WTC11 (cell line): ENCODE measurements around the gene SIK2. TPM values are rescaled to one million over a fixed set of nuclear protein-coding genes. Genes with fewer than 3 reads are reported as not detected.

Experiments
- ATAC-seq: fragments of 200-7000 bp; cut with Tn5 transposase; 2 replicates; pipeline ENCODE4 v1.10.0; 2021; ENCODE audit warnings: mild to moderate bottlenecking, moderate library complexity
- CTCF ChIA-PET: fragments of 300-600 bp; sonication (Branson Sonifier 250); formaldehyde crosslinking; loops from one replicate; lab custom pipeline; 2021; ENCODE audit warnings: antibody characterized with exemption; lab: Charles Lee
- POLR2A ChIA-PET: fragments of 350-600 bp; sonication (Branson Sonifier 250); formaldehyde crosslinking; loops from one replicate; lab custom pipeline; 2021; ENCODE audit warnings: antibody characterized with exemption; lab: Charles Lee
- DNase-seq: peaks from one replicate; pipeline ENCODE4 v3.0.0; 2021; ENCODE audit warnings: low spot score
- H3K27ac Mint-ChIP-seq: 2 replicates; pipeline ENCODE4 v1.8.0; 2021; ENCODE audit warnings: mixed read lengths
- H3K27me3 Mint-ChIP-seq: 2 replicates; pipeline ENCODE4 v1.8.0; 2021; ENCODE audit warnings: low read depth, mild to moderate bottlenecking, moderate library complexity, mixed read lengths
- H3K36me3 Mint-ChIP-seq: 2 replicates; pipeline ENCODE4 v1.8.0; 2021; ENCODE audit warnings: mixed read lengths
- H3K4me1 Mint-ChIP-seq: 2 replicates; pipeline ENCODE4 v1.8.0; 2022; ENCODE audit warnings: mixed read lengths
- H3K4me3 Mint-ChIP-seq: 2 replicates; pipeline ENCODE4 v1.8.0; 2021; ENCODE audit warnings: mild to moderate bottlenecking, moderate library complexity, mixed read lengths
- H3K9me3 Mint-ChIP-seq: 2 replicates; pipeline ENCODE4 v1.8.0; 2021; ENCODE audit warnings: mixed read lengths
- CBFB ChIP-seq: sonication (generic); formaldehyde crosslinking; IDR thresholded peaks from 2 replicates; pipeline ENCODE4 v1.8.1; 2022; ENCODE audit warnings: mild to moderate bottlenecking, low read depth, missing genetic modification reagents
- ELF4 ChIP-seq: sonication (generic); formaldehyde crosslinking; IDR thresholded peaks from 2 replicates; pipeline ENCODE4 v1.8.1; 2022; ENCODE audit warnings: low read depth, mild to moderate bottlenecking, moderate library complexity, missing genetic modification reagents
- GABPB1 ChIP-seq: sonication (generic); formaldehyde crosslinking; IDR thresholded peaks from 2 replicates; pipeline ENCODE4 v1.8.1; 2023; ENCODE audit warnings: mild to moderate bottlenecking, missing genetic modification reagents
- GTF2I ChIP-seq: fragments of 250-450 bp; sonication (Bioruptor Pico); conservative IDR thresholded peaks from 2 replicates; pipeline ENCODE4 v1.4.0; 2021; ENCODE audit warnings: mild to moderate bottlenecking
- JAZF1 ChIP-seq: fragments of 250-450 bp; sonication (Bioruptor Pico); IDR thresholded peaks from 2 replicates; pipeline ENCODE4 v1.9.0; 2021; ENCODE audit warnings: moderate library complexity, mild to moderate bottlenecking, inconsistent platforms
- KAT7 ChIP-seq: sonication (generic); formaldehyde crosslinking; IDR thresholded peaks from 2 replicates; pipeline ENCODE4 v1.8.1; 2023; ENCODE audit warnings: missing genetic modification reagents, mild to moderate bottlenecking, borderline replicate concordance
- RELA ChIP-seq: sonication (generic); formaldehyde crosslinking; IDR thresholded peaks from 2 replicates; pipeline ENCODE4 v1.8.1; 2022; ENCODE audit warnings: missing genetic modification reagents, mild to moderate bottlenecking, borderline replicate concordance
- ZNF219 ChIP-seq: sonication (generic); formaldehyde crosslinking; IDR thresholded peaks from 2 replicates; pipeline ENCODE4 v1.8.0; 2023; ENCODE audit warnings: missing genetic modification reagents, mild to moderate bottlenecking, borderline replicate concordance
- ZNF232 ChIP-seq: sonication (generic); formaldehyde crosslinking; IDR thresholded peaks from 2 replicates; pipeline ENCODE4 v1.8.0; 2022; ENCODE audit warnings: mild to moderate bottlenecking, missing genetic modification reagents
- ZNF416 ChIP-seq: fragments of 250-450 bp; sonication (Bioruptor Pico); IDR thresholded peaks from 2 replicates; pipeline ENCODE4 v1.9.0; 2021; ENCODE audit warnings: mild to moderate bottlenecking, inconsistent platforms
- total RNA-seq: library from RNA; stranded (reverse); gene quantifications from 3 replicates; pipeline ENCODE4 v1.2.3, GENCODE V29; 2021
- TF ChIP-seq, protein P1 (sequence below): sonication (generic); formaldehyde crosslinking; IDR thresholded peaks from 2 replicates; pipeline ENCODE4 v1.8.0; 2022; ENCODE audit warnings: missing genetic modification reagents
- TF ChIP-seq, protein P2 (sequence below): sonication (generic); formaldehyde crosslinking; IDR thresholded peaks from 2 replicates; pipeline ENCODE4 v1.8.0; 2022; ENCODE audit warnings: mild to moderate bottlenecking, missing genetic modification reagents
- TF ChIP-seq, protein P3 (sequence below): sonication (generic); formaldehyde crosslinking; IDR thresholded peaks from 2 replicates; pipeline ENCODE4 v1.8.0; 2022; ENCODE audit warnings: mild to moderate bottlenecking, missing genetic modification reagents
- TF ChIP-seq, protein P4 (sequence below): sonication (generic); formaldehyde crosslinking; IDR thresholded peaks from 2 replicates; pipeline ENCODE4 v1.8.1; 2023; ENCODE audit warnings: mild to moderate bottlenecking, missing genetic modification reagents, borderline replicate concordance
- TF ChIP-seq, protein P5 (sequence below): fragments of 250-450 bp; sonication (Bioruptor Pico); IDR thresholded peaks from 2 replicates; pipeline ENCODE4 v1.9.0; 2021; ENCODE audit warnings: mild to moderate bottlenecking, borderline replicate concordance
- TF ChIP-seq, protein P6 (sequence below): fragments of 250-450 bp; sonication (Bioruptor Pico); IDR thresholded peaks from 2 replicates; pipeline ENCODE4 v1.9.0; 2021; ENCODE audit warnings: moderate library complexity, mild to moderate bottlenecking, inconsistent platforms, borderline replicate concordance
- TF ChIP-seq, protein P7 (sequence below): sonication (generic); formaldehyde crosslinking; IDR thresholded peaks from 2 replicates; pipeline ENCODE4 v1.8.0; 2023; ENCODE audit warnings: mild to moderate bottlenecking, missing genetic modification reagents
- TF ChIP-seq, protein P8 (sequence below): sonication (generic); formaldehyde crosslinking; IDR thresholded peaks from 2 replicates; pipeline ENCODE4 v1.8.1; 2022; ENCODE audit warnings: mild to moderate bottlenecking, moderate library complexity, missing genetic modification reagents

The SIK2 gene
- total RNA-seq, 1 experiment from 2014 or later, result 7.2 TPM

DNA sequence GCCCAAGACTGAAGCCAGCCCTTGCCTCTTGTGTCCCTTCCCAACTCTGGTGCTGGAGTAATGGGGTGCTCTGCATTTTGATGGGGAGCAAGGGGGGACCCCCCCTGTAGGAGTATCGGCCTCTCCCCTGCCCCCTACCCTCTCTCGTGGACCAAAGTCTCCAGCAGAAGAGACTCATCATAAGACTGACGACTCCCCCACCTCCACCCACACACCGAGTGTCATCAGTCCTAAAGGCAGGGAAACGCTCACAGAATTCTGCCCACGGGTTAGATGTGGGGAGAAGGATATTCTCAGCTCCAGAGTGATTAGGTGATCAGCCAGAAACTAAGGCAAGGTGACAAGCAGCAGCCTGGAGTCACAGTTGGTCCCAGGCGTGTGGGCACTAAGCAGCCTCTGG, 125.2 kb downstream of the SIK2 start (continued):
- TF ChIP-seq, protein P1, sequence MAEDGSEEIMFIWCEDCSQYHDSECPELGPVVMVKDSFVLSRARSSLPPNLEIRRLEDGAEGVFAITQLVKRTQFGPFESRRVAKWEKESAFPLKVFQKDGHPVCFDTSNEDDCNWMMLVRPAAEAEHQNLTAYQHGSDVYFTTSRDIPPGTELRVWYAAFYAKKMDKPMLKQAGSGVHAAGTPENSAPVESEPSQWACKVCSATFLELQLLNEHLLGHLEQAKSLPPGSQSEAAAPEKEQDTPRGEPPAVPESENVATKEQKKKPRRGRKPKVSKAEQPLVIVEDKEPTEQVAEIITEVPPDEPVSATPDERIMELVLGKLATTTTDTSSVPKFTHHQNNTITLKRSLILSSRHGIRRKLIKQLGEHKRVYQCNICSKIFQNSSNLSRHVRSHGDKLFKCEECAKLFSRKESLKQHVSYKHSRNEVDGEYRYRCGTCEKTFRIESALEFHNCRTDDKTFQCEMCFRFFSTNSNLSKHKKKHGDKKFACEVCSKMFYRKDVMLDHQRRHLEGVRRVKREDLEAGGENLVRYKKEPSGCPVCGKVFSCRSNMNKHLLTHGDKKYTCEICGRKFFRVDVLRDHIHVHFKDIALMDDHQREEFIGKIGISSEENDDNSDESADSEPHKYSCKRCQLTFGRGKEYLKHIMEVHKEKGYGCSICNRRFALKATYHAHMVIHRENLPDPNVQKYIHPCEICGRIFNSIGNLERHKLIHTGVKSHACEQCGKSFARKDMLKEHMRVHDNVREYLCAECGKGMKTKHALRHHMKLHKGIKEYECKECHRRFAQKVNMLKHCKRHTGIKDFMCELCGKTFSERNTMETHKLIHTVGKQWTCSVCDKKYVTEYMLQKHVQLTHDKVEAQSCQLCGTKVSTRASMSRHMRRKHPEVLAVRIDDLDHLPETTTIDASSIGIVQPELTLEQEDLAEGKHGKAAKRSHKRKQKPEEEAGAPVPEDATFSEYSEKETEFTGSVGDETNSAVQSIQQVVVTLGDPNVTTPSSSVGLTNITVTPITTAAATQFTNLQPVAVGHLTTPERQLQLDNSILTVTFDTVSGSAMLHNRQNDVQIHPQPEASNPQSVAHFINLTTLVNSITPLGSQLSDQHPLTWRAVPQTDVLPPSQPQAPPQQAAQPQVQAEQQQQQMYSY (CRISPR knock-in tag), result no peak
- TF ChIP-seq ZNF219 (CRISPR knock-in tag) (no peak), ZNF416 (no peak), RELA (no peak), GTF2I (CRISPR knock-in tag) (no peak)
- TF ChIP-seq, protein P2, sequence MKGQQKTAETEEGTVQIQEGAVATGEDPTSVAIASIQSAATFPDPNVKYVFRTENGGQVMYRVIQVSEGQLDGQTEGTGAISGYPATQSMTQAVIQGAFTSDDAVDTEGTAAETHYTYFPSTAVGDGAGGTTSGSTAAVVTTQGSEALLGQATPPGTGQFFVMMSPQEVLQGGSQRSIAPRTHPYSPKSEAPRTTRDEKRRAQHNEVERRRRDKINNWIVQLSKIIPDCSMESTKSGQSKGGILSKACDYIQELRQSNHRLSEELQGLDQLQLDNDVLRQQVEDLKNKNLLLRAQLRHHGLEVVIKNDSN (CRISPR knock-in tag), result no peak
- TF ChIP-seq, protein P3, sequence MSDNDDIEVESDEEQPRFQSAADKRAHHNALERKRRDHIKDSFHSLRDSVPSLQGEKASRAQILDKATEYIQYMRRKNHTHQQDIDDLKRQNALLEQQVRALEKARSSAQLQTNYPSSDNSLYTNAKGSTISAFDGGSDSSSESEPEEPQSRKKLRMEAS (CRISPR knock-in tag), result no peak
- TF ChIP-seq, protein P4, sequence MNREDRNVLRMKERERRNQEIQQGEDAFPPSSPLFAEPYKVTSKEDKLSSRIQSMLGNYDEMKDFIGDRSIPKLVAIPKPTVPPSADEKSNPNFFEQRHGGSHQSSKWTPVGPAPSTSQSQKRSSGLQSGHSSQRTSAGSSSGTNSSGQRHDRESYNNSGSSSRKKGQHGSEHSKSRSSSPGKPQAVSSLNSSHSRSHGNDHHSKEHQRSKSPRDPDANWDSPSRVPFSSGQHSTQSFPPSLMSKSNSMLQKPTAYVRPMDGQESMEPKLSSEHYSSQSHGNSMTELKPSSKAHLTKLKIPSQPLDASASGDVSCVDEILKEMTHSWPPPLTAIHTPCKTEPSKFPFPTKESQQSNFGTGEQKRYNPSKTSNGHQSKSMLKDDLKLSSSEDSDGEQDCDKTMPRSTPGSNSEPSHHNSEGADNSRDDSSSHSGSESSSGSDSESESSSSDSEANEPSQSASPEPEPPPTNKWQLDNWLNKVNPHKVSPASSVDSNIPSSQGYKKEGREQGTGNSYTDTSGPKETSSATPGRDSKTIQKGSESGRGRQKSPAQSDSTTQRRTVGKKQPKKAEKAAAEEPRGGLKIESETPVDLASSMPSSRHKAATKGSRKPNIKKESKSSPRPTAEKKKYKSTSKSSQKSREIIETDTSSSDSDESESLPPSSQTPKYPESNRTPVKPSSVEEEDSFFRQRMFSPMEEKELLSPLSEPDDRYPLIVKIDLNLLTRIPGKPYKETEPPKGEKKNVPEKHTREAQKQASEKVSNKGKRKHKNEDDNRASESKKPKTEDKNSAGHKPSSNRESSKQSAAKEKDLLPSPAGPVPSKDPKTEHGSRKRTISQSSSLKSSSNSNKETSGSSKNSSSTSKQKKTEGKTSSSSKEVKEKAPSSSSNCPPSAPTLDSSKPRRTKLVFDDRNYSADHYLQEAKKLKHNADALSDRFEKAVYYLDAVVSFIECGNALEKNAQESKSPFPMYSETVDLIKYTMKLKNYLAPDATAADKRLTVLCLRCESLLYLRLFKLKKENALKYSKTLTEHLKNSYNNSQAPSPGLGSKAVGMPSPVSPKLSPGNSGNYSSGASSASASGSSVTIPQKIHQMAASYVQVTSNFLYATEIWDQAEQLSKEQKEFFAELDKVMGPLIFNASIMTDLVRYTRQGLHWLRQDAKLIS (CRISPR knock-in tag), result no peak

DNA sequence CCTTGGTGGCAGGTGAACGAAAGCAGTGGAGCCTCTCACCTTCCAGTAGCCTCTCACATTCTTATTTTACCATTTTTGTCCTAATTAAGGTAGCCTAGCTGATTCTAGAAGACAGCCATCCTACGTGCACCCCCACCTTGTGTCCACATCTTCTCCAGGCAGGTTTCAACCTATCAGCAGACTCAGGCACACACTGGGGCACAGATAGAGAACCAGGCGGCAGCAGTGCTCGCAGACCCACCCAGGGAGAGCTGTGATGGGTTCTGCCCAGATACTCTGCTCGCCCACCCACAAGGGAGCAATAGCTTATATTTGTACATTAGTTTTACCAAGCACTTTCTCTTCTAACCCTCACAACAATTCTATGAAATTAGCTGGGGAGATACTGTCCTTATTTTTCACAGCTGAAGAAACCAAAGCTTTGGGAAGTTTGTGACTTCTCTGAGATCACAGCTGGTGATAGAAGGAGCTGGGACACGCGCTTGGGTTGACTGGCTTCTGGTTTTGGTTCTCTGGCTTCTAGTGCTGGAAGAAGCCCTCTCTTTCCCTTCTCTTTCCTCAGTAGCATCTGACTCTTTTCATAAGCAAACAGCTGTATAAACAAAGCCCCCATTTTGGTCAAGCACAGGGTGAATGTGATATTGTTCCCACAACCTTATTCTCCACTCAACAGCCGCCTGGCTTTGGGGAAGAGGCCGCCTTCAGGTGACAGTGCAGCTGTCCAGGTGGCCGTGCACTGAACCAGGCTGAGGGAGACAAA, 127.0 kb downstream of the SIK2 start:
- Mint-ChIP-seq H3K4me3 (no peak overlapping the region), H3K27ac (0 out of 2 replicates have a peak overlapping the region, but pooled peaks have one; percentile 3), H3K27me3 (no peaks in the 10 kb centered on the region), H3K4me1 (0 out of 2 replicates have a peak, but pooled peaks cover under 1% of the 10 kb centered on the region), H3K36me3 (peaks cover 13% of the 10 kb centered on the region), H3K9me3 (no peaks in the 10 kb centered on the region)
- ATAC-seq (no peak), DNase-seq (no peak)
- POLR2A ChIA-PET, result no interaction called here
- CTCF ChIA-PET, result no interaction called here
- TF ChIP-seq, protein P5, sequence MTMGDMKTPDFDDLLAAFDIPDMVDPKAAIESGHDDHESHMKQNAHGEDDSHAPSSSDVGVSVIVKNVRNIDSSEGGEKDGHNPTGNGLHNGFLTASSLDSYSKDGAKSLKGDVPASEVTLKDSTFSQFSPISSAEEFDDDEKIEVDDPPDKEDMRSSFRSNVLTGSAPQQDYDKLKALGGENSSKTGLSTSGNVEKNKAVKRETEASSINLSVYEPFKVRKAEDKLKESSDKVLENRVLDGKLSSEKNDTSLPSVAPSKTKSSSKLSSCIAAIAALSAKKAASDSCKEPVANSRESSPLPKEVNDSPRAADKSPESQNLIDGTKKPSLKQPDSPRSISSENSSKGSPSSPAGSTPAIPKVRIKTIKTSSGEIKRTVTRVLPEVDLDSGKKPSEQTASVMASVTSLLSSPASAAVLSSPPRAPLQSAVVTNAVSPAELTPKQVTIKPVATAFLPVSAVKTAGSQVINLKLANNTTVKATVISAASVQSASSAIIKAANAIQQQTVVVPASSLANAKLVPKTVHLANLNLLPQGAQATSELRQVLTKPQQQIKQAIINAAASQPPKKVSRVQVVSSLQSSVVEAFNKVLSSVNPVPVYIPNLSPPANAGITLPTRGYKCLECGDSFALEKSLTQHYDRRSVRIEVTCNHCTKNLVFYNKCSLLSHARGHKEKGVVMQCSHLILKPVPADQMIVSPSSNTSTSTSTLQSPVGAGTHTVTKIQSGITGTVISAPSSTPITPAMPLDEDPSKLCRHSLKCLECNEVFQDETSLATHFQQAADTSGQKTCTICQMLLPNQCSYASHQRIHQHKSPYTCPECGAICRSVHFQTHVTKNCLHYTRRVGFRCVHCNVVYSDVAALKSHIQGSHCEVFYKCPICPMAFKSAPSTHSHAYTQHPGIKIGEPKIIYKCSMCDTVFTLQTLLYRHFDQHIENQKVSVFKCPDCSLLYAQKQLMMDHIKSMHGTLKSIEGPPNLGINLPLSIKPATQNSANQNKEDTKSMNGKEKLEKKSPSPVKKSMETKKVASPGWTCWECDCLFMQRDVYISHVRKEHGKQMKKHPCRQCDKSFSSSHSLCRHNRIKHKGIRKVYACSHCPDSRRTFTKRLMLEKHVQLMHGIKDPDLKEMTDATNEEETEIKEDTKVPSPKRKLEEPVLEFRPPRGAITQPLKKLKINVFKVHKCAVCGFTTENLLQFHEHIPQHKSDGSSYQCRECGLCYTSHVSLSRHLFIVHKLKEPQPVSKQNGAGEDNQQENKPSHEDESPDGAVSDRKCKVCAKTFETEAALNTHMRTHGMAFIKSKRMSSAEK, result no peak
- TF ChIP-seq GABPB1, result no peak
- TF ChIP-seq, protein P6, sequence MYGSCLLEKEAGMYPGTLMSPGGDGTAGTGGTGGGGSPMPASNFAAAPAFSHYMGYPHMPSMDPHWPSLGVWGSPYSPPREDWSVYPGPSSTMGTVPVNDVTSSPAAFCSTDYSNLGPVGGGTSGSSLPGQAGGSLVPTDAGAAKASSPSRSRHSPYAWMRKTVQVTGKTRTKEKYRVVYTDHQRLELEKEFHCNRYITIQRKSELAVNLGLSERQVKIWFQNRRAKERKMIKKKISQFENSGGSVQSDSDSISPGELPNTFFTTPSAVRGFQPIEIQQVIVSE (CRISPR knock-in tag), result no peak
- TF ChIP-seq ZNF232, result no peak
- no peak for TF ChIP-seq KAT7
- TF ChIP-seq ELF4 (CRISPR knock-in tag), result no peak
- TF ChIP-seq, protein P7, sequence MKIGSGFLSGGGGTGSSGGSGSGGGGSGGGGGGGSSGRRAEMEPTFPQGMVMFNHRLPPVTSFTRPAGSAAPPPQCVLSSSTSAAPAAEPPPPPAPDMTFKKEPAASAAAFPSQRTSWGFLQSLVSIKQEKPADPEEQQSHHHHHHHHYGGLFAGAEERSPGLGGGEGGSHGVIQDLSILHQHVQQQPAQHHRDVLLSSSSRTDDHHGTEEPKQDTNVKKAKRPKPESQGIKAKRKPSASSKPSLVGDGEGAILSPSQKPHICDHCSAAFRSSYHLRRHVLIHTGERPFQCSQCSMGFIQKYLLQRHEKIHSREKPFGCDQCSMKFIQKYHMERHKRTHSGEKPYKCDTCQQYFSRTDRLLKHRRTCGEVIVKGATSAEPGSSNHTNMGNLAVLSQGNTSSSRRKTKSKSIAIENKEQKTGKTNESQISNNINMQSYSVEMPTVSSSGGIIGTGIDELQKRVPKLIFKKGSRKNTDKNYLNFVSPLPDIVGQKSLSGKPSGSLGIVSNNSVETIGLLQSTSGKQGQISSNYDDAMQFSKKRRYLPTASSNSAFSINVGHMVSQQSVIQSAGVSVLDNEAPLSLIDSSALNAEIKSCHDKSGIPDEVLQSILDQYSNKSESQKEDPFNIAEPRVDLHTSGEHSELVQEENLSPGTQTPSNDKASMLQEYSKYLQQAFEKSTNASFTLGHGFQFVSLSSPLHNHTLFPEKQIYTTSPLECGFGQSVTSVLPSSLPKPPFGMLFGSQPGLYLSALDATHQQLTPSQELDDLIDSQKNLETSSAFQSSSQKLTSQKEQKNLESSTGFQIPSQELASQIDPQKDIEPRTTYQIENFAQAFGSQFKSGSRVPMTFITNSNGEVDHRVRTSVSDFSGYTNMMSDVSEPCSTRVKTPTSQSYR (CRISPR knock-in tag), result no peak
- TF ChIP-seq, protein P8, sequence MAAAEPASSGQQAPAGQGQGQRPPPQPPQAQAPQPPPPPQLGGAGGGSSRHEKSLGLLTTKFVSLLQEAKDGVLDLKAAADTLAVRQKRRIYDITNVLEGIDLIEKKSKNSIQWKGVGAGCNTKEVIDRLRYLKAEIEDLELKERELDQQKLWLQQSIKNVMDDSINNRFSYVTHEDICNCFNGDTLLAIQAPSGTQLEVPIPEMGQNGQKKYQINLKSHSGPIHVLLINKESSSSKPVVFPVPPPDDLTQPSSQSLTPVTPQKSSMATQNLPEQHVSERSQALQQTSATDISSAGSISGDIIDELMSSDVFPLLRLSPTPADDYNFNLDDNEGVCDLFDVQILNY, result no peak
- TF ChIP-seq CBFB, result no peak
- TF ChIP-seq JAZF1 (CRISPR knock-in tag), result no peak
